Measurements from ENCODE around the gene RPUSD2. TPM values are rescaled to one million over a fixed set of nuclear protein-coding genes. Genes with fewer than 3 reads are reported as not detected.

The RPUSD2 gene
- total RNA-seq, 1 donor from 2014 or later, result 10.2 TPM

- Mint-ChIP-seq H3K36me3 (ENCODE audit: low read depth) (peaks cover 23% of the 10 kb centered on the region), H3K9me3 (ENCODE audit: low read depth) (no peaks in the 10 kb centered on the region), H3K4me3 (ENCODE audit: unreplicated experiment) (no peak overlapping the region), H3K27me3 (ENCODE audit: low read depth) (no peaks in the 10 kb centered on the region), H3K27ac (ENCODE audit: unreplicated experiment) (no peak overlapping the region), H3K4me1 (ENCODE audit: low read depth) (no peaks in the 10 kb centered on the region)
- DNase-seq (ENCODE audit: low spot score), result no peak
- no peak for TF ChIP-seq CTCF (IDR thresholded peaks at IDR 0.05)
These were observed 13.2 kb upstream of the RPUSD2 start for GRCh38 chr15:40555876-40556275.

GRCh38 chr15:40558952-40559742, 10.0 kb upstream of the RPUSD2 start:
- Mint-ChIP-seq H3K36me3 (ENCODE audit: low read depth) (peaks cover 16% of the 10 kb centered on the region), H3K4me1 (ENCODE audit: low read depth) (peaks cover 16% of the 10 kb centered on the region), H3K27me3 (ENCODE audit: low read depth) (no peaks in the 10 kb centered on the region), H3K4me3 (ENCODE audit: unreplicated experiment) (no peak overlapping the region), H3K27ac (ENCODE audit: unreplicated experiment) (no peak overlapping the region), H3K9me3 (ENCODE audit: low read depth) (no peaks in the 10 kb centered on the region)
- DNase-seq (ENCODE audit: low spot score), result no peak
- no peak for TF ChIP-seq CTCF (IDR thresholded peaks at IDR 0.05)

- peaks cover 10% of the 10 kb centered on the region for H3K36me3 Mint-ChIP-seq (ENCODE audit: low read depth)
- no peak overlapping the region for H3K27ac Mint-ChIP-seq (ENCODE audit: unreplicated experiment)
- peaks cover 24% of the 10 kb centered on the region for H3K4me1 Mint-ChIP-seq (ENCODE audit: low read depth)
- no peaks in the 10 kb centered on the region for H3K27me3 Mint-ChIP-seq (ENCODE audit: low read depth)
- no peak for DNase-seq (ENCODE audit: low spot score)
- no peak overlapping the region for H3K4me3 Mint-ChIP-seq (ENCODE audit: unreplicated experiment)
- TF ChIP-seq CTCF (IDR thresholded peaks at IDR 0.05), result no peak
- no peaks in the 10 kb centered on the region for H3K9me3 Mint-ChIP-seq (ENCODE audit: low read depth)
These were observed 6.4 kb upstream of the RPUSD2 start for GRCh38 chr15:40562691-40563090.

- no peak for DNase-seq (ENCODE audit: low spot score)
- Mint-ChIP-seq H3K4me3 (ENCODE audit: unreplicated experiment) (peak overlapping the region; percentile 19), H3K36me3 (ENCODE audit: low read depth) (peaks cover 9% of the 10 kb centered on the region), H3K9me3 (ENCODE audit: low read depth) (no peaks in the 10 kb centered on the region), H3K27me3 (ENCODE audit: low read depth) (no peaks in the 10 kb centered on the region), H3K4me1 (ENCODE audit: low read depth) (peaks cover 24% of the 10 kb centered on the region), H3K27ac (ENCODE audit: unreplicated experiment) (no peak overlapping the region)
- TF ChIP-seq CTCF (IDR thresholded peaks at IDR 0.05), result no peak
These were observed 5.7 kb upstream of the RPUSD2 start for GRCh38 chr15:40563426-40563825.

- TF ChIP-seq CTCF (IDR thresholded peaks at IDR 0.05), result no peak
- Mint-ChIP-seq H3K4me3 (ENCODE audit: unreplicated experiment) (peak within 1 kb of the TSS; percentile 94), H3K27me3 (ENCODE audit: low read depth) (no peaks in the 10 kb centered on the region), H3K4me1 (ENCODE audit: low read depth) (peaks cover 32% of the 10 kb centered on the region), H3K36me3 (ENCODE audit: low read depth) (peaks cover 7% of the 10 kb centered on the region), H3K27ac (ENCODE audit: unreplicated experiment) (peak within 1 kb of the TSS; percentile 100), H3K9me3 (ENCODE audit: low read depth) (no peaks in the 10 kb centered on the region)
- peak; percentile 99 for DNase-seq (ENCODE audit: low spot score)
These were observed 4.3 kb upstream of the RPUSD2 start, which contains the start of gene CCDC32 for GRCh38 chr15:40564591-40565332. TSS of gene CCDC32 (minus strand) at chr15:40565042. CDS start at chr15:40563015, 2,027 bp downstream.

Measured in chondrocyte (in vitro differentiated cells).